Adipose tissue (tissue), 3 donors: Measurements from ENCODE around the gene NMRK1. TPM values are rescaled to one million over a fixed set of nuclear protein-coding genes. Genes with fewer than 3 reads are reported as not detected.

Source experiments
- H3K27ac ChIP-seq: one replicate; pipeline ENCODE4 v1.5.1; 2013; ENCODE audit warnings: low read depth, low read length
- WGBS, 3 donors: extraction: QIAGEN DNeasy Blood & Tissue Kit; methylation state at CpG; one replicate each; pipeline ENCODE4 v1.1.7; 2013; 5-methylcytosine and 5-hydroxymethylcytosine counted together
- polyA plus RNA-seq, 3 donors: library from polyadenylated mRNA; stranded (reverse); fragments of 200-250 nt; gene quantifications; one replicate each; pipeline ENCODE4 v1.2.3, GENCODE V29; 2013
- donor health status: healthy with polysubstance abuse.
- donor health status: Bipolar disorder and iron deficiency.
- donor health status: healthy.

The NMRK1 gene
- polyA plus RNA-seq, 3 donors: 31.5 to 57.7 (median 43.4) TPM

- 0 to 1% (median 1%) methylated on average over 30 to 59 of the region's 59 CpGs for WGBS, 3 donors
- peak overlapping the region; percentile 21 for H3K27ac ChIP-seq
These were observed 60.5 kb downstream of the NMRK1 start for GRCh38 chr9:75027187-75028107.

GRCh38 chr9:75023846-75024245 lies 64.1 kb downstream of the NMRK1 start:
- H3K27ac ChIP-seq: no peak overlapping the region

GRCh38 chr9:75019654-75020053 lies 68.3 kb downstream of the NMRK1 start:
- WGBS, 3 donors: 90 to 95% (median 91%) methylated on average over 1 of the region's 1 CpG
- H3K27ac ChIP-seq: no peak overlapping the region

- WGBS, 3 donors: 93 to 96% (median 94%) methylated on average over 5 of the region's 5 CpGs
- no peak overlapping the region for H3K27ac ChIP-seq
These were observed 68.9 kb downstream of the NMRK1 start for GRCh38 chr9:75019022-75019421.

GRCh38 chr9:75017378-75017777 lies 70.6 kb downstream of the NMRK1 start:
- 85 to 95% (median 95%) methylated on average over 3 of the region's 3 CpGs for WGBS, 3 donors
- H3K27ac ChIP-seq: no peak overlapping the region

- WGBS, 3 donors: 77 to 86% (median 86%) methylated on average over 2 of the region's 2 CpGs
- no peak overlapping the region for H3K27ac ChIP-seq
These were observed 74.2 kb downstream of the NMRK1 start for GRCh38 chr9:75013735-75014134.

Other genes with a start within 250 kb of the NMRK1 start
- gene TRPM6, start 200.2 kb downstream of the NMRK1 start, polyA plus RNA-seq: under 1 TPM; 0.09 to 0.68 (median 0.22) TPM
- gene C9orf40, start 135.2 kb downstream of the NMRK1 start, polyA plus RNA-seq: 1 to 10 TPM; 1.2 to 3.3 (median 3.3) TPM
- 1 to 10 TPM; 3.7 to 4.5 (median 4.2) TPM for gene CARNMT1, start 59.9 kb downstream of the NMRK1 start, polyA plus RNA-seq
- gene OSTF1, start 359 bp upstream of the NMRK1 start, polyA plus RNA-seq: 10 to 100 TPM; 14.3 to 76.3 (median 44.0) TPM